SHP77 (cell line): ENCODE data around the gene PRR14L.
"Not testable (repeated sequence)": the region's sequence is repeated elsewhere in the genome, so short reads cannot be mapped to it uniquely, and the experiment has no call there.

ENCODE experiments used
- DNase-seq, 2 experiments: peaks; one replicate each; lab custom pipeline; 2025; lab: John Stamatoyannopoulos, UW

Gene PRR14L

GRCh38 chr22:31749636-31750364, at the start of gene PRR14L:
TSS of gene PRR14L (minus strand) at chr22:31750132. CDS start at chr22:31738860, 11,272 bp downstream.
- peak; percentile 94 to 96 for DNase-seq

DNA sequence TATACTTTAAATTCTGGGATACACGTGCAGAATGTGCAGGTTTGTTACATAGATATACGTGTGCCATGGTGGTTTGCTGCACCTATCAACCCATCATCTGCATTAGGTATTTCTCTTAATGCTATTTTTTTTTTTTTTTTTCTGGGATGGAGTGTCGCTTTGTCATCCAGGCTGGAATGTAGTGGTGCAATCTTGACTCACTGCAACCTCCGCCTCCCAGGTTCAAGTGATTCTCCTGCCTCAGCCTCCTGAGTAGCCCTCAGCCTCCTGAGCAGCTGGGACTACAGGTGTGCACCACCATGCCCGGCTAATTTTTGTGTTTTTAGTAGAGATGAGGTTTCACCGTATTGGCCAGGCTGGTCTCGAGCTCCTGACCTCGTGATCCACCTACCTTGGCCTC, 49.4 kb upstream of the PRR14L start:
- not testable (repeated sequence) for DNase-seq

GRCh38 chr22:31790240-31790639, 40.3 kb upstream of the PRR14L start:
- no peak for DNase-seq

DNA sequence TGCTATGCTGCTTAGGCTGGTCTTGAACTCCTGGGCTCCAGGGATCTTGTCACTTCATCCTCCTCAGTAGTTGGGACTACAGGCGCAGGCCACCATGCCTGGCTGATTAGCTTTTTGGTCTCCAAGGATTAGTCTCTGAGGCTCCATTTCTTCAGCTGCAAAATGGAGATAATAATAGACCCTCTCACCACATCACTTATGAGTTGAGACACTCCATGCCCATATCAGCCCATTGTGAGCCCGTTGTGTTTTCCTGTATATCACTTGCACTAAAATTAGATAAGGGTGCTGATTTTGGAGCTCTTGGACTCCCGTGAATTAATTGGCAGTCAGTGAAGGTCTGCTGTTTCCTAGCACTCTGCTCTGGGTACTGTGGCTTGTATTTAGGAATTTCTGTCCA, 39.9 kb upstream of the PRR14L start:
- DNase-seq: no peak

GRCh38 chr22:31776231-31776630, 26.3 kb upstream of the PRR14L start:
- DNase-seq: no peak

GRCh38 chr22:31773416-31773815, 23.5 kb upstream of the PRR14L start:
- DNase-seq: no peak

DNA sequence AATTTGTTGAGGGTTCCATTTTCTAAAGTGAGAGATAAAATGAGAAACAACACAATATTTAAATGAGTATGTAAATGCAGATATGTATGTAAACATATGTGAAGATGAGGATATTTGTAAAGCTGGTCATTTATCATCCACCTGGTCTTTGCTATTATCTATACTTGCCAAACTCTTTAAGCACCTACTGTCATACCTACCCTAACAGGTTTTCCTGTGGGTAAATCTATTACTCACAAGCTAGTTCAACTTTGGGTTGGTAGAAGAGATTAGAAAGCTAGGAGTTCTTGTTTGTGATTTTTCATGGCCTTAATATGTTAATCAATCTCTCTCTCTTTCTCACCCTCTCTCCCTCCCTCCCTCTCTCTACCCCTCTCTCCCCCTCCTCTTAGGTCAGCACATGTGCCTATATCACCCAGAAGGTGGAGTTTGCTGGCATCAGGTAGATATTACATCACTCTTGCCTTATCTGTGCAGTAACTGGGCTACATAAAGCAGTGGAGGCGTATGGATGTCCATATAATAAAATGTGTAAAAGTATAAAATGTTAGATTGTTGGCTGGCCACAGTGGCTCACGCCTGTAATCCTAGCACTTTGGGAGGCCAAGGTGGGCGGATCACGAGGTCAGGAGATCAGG, 18.6 kb upstream of the PRR14L start:
- no peak for DNase-seq

DNA sequence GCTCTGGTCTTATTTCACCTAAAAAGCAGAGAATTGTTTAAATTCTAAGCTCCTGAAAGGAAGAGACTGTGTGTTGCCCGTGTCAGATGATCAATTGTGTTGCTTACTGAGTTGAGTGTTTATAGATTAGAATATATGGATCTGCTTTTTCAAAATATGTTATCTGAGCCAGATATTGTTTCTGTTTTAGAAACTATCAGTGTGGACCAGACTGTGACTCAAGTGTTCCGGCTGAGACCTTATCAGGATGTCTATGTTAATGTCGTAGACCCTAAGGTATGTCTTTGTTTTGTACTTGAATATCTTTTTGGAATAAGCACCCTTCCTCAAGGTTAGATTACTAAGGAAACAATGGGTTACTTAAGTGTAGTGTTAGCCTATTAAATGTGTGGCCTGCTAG, 14.9 kb upstream of the PRR14L start:
- no peak for DNase-seq

- not testable (repeated sequence) for DNase-seq
These were observed 8.9 kb upstream of the PRR14L start for GRCh38 chr22:31758860-31759259.

GRCh38 chr22:31757265-31757664, 7.3 kb upstream of the PRR14L start:
- DNase-seq: no peak

GRCh38 chr22:31754813-31755212, 4.9 kb upstream of the PRR14L start:
- no peak for DNase-seq

GRCh38 chr22:31753634-31754501, 3.9 kb upstream of the PRR14L start, which contains the start of gene DEPDC5:
TSS of gene DEPDC5 (plus strand) at chr22:31754019. CDS start at chr22:31754922, 903 bp downstream.
- peak; percentile 90 to 96 for DNase-seq

DNA sequence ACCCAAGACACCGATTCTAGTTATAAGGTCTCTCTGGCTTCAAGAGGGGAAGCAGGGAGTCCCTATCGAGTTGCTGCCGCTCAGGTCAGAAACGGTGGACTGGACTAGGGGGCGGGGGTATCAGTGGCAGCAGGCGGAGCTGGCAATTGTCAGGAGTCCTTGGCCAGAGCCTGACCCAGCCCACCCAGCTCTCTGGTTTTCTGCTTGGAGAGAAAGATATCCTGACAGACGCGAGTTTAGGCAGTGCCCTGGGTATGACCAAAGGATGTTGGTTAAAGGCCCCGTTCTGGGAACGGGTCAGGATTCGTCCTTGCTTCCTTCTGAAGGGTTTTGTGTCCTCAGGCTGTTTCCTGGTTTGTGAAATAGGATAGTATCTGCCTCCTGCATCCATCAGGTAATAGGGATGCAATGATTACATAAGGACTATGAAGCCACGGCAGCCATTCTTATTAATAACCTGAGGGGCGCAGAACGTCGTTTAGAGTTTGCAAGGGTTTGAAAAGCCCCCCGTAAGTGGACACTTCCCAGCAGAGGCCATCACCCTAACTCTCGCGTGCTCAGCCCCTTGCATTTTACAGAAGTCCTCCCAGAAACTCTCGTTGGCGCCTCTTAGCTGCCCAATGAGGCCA, 3.2 kb upstream of the PRR14L start:
- peak; percentile 86 to 87 for DNase-seq

- no peak for DNase-seq
These were observed 2.3 kb upstream of the PRR14L start for GRCh38 chr22:31752096-31752847.

- no peak for DNase-seq
These were observed 693 bp upstream of the PRR14L start for GRCh38 chr22:31750365-31751284.

- no peak for DNase-seq
These were observed 1.4 kb downstream of the PRR14L start for GRCh38 chr22:31748490-31748889.

DNA sequence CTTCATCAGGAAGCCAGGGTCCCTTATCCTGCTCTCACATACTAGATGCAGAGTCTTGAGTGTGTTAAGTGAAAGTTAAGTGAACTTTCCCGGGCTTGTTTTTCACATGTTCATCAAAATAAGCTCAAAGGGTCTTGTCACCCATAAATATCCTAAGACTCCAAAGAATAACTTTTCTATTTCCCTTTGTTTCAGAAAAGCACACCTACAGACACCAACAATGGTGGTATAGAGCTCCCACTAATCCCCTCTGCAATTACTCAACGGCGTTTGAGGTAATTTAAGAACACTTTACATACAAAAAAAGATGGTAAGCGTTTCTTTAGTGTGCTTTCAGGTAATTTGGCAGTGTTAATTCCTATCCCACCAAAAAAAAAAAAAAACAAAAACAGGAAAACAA, 2.5 kb downstream of the PRR14L start:
- DNase-seq: no peak

DNA sequence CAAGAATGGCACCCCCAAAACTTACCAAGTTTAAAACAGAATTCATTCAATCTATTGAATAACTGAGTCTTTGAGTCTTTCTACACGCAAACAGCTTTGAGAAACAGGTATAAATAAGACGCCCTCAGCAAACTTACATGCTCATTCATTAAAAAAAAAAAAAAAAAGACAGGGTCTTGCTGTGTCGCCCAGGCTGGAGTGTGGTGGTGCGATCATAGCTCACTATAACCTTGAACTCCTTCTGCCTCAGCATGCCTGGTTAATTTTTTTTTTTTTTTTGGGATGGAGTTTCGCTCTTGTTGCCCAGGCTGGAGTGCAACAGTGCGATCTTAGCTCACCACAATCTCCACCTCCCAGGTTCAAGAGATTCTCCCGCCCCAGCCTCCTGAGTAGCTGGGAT, 6.1 kb downstream of the PRR14L start:
- DNase-seq: no peak

DNA sequence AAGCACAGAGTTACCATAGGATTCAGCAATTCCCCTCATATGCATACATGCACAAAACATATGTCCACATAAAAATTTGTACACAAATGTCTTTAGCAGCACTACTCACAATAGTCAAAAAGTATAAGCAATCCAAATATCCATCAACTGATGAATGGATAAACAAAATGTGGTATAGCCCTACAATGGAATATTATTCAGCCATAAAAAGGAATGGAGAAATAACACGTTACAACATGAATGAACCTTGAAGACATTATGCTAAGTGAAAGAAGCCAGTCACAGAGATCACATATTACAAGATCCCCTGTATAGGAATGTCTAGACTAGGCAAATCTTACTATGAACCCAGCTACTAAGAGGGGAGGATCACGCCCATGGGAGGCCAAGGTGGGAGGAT, 7.2 kb downstream of the PRR14L start:
- no peak for DNase-seq

DNA sequence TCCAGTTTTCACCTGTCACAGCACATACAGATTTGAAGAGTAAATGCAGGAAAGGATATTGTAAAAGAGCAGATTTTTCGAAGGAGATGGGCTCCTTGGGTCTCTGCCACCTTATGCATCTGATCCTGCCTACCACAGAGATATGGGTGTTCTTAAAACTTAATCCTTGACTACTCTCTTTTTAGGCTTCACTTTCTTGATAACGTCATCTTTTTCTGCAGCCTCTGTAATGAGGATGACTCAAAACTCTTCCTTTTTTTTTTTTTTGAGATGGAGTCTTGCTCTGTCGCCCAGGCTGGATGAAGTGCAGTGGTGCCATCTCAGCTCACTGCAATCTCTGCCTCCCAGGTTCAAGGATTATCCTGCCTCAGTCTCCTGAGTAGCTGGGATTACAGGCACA, 7.8 kb downstream of the PRR14L start:
- DNase-seq: no peak
